ENCODE data around the gene HMMR.
A peak's percentile ranks its signal among the peaks of the same experiment; 100 is the strongest.
"Not testable (repeated sequence)": the region's sequence is repeated elsewhere in the genome, so short reads cannot be mapped to it uniquely, and the experiment has no call there.

The HMMR gene

DNA sequence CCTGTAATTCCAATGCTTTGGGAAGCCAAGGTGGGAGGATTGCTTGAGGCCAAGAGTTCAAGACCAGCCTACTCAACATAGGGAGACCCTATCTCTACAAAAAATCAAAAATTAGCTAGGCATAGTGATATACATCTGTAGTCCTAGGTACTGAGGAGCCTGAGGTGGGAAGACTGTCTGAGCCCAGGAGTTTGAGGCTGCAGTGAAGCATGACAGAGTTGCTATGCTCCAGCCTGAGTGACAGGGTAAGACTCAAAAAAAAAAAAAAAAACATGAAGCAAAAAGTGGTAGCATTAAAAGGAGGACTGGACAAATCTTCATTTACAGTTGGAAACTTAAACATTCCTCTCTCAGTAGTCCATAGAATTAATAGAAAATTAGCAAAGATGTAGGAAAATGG lies 13.2 kb upstream of the HMMR start:
- no peaks in the 10 kb centered on the region for H3K27me3 Mint-ChIP-seq
- H3K4me3 Mint-ChIP-seq: no peak overlapping the region
- H3K4me1 Mint-ChIP-seq (ENCODE audit: low read depth): no peaks in the 10 kb centered on the region
- no peak overlapping the region for H3K27ac Mint-ChIP-seq
- H3K9me3 Mint-ChIP-seq: no peaks in the 10 kb centered on the region
- H3K36me3 Mint-ChIP-seq (ENCODE audit: low read depth): peaks cover 59% of the 10 kb centered on the region

DNA sequence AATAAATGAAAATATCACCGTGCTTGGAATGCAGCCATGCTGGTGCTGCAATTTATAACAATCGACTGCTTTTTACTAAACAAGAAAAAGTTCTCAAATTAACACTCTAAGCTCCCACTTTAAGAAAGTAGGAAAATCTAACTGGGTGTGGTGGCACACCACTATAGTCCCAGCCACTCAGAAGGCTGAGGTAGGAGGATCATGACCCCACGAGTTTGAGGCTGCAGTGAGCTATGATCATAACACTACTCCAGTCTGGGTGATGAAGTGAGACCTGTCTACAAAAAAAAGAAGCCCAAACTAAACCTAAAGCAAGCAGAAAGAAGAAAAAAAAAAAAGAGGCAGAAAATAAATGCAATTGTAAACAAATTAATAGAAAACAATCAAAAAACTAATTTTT lies 12.6 kb upstream of the HMMR start:
- Mint-ChIP-seq H3K27ac (peak overlapping the region; percentile 36), H3K4me3 (no peak overlapping the region), H3K9me3 (no peaks in the 10 kb centered on the region), H3K36me3 (ENCODE audit: low read depth) (peaks cover 56% of the 10 kb centered on the region), H3K27me3 (no peaks in the 10 kb centered on the region), H3K4me1 (ENCODE audit: low read depth) (peaks cover 3% of the 10 kb centered on the region)

DNA sequence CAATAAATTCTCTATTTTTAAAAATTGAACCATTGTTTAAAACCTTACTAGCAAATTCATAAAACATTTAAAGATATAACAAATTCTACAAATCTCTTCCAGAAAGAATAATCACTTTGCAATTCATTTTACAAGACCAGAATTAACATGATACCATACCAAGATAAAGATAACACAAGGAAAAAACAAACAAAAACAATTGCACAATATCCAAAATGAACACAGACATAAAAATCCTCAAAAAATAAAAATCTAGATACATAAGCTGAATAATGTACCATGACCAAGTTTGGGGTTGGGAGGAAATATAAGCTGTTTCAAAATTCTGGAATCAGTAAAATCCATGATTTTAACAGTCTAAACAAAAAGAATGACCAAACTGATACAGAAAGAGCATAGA lies 11.9 kb upstream of the HMMR start:
- Mint-ChIP-seq H3K4me3 (no peak overlapping the region), H3K4me1 (ENCODE audit: low read depth) (peaks cover 4% of the 10 kb centered on the region), H3K36me3 (ENCODE audit: low read depth) (peaks cover 58% of the 10 kb centered on the region), H3K9me3 (no peaks in the 10 kb centered on the region), H3K27me3 (no peaks in the 10 kb centered on the region), H3K27ac (no peak overlapping the region)

DNA sequence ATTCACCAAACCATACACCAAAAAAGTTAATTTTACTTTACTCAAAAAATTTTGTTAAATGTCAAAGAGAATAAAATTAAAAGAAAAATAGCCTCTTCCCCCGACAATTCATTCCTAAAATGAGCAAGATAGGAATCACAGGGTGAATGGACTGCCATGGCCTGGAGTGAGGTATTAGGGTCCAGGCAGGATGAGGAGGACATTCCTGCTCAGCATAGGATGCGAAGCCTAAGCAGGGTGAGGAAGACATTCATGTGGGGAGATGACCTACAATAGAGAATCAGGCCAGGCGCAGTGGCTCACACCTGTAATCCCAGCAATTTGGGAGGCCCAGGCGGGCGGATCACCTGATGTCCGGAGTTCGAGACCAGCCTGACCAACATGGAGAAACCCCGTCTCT lies 8.9 kb upstream of the HMMR start:
- Mint-ChIP-seq H3K4me1 (ENCODE audit: low read depth) (peaks cover 18% of the 10 kb centered on the region), H3K27me3 (no peaks in the 10 kb centered on the region), H3K27ac (no peak overlapping the region), H3K36me3 (ENCODE audit: low read depth) (peaks cover 63% of the 10 kb centered on the region), H3K9me3 (no peaks in the 10 kb centered on the region), H3K4me3 (no peak overlapping the region)

DNA sequence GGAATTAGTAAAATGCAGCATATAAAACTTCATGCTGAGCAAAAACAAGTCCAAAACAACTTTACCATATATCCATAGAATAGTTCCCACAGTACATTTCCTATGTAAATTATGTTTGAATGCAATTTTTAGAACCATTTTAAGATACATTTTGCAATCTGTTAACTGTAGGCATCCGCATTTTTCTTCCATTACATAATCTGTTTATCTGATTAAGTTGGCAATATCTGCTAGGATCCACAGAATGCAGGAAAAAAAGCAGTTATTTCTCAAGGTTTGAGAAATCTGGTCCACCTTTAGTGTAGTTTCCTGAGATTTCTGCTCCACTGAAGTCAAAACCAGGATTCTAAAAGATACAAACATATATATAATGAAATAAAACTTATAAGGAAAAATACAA lies 6.7 kb upstream of the HMMR start:
- no peaks in the 10 kb centered on the region for H3K9me3 Mint-ChIP-seq
- H3K36me3 Mint-ChIP-seq (ENCODE audit: low read depth): peaks cover 58% of the 10 kb centered on the region
- no peak overlapping the region for H3K4me3 Mint-ChIP-seq
- no peak overlapping the region for H3K27ac Mint-ChIP-seq
- no peaks in the 10 kb centered on the region for H3K27me3 Mint-ChIP-seq
- H3K4me1 Mint-ChIP-seq (ENCODE audit: low read depth): peaks cover 33% of the 10 kb centered on the region

DNA sequence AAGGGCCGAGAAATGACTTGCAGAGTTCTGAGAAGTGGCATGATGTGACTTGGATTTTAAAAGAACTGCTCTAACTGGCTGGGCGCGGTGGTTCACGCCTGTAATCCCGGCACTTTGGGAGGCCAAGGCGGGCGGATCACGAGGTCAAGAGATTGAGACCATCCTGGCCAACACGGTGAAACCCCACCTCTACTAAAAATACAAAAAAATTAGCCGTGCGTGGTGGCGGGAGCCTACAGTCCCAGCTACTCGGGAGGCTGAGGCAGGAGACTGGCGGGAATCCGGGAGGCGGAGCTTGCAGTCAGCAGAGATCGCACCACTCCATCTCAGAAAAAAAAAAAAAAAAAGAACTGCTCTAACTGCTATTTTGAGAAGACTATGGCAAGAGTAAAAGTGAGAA lies 5.0 kb upstream of the HMMR start:
- Mint-ChIP-seq H3K4me1 (ENCODE audit: low read depth) (peaks cover 40% of the 10 kb centered on the region), H3K36me3 (ENCODE audit: low read depth) (peaks cover 48% of the 10 kb centered on the region), H3K27ac (peak overlapping the region; percentile 24)
- H3K9me3 Mint-ChIP-seq, H3K4me3 Mint-ChIP-seq, H3K27me3 Mint-ChIP-seq: not testable (repeated sequence)

DNA sequence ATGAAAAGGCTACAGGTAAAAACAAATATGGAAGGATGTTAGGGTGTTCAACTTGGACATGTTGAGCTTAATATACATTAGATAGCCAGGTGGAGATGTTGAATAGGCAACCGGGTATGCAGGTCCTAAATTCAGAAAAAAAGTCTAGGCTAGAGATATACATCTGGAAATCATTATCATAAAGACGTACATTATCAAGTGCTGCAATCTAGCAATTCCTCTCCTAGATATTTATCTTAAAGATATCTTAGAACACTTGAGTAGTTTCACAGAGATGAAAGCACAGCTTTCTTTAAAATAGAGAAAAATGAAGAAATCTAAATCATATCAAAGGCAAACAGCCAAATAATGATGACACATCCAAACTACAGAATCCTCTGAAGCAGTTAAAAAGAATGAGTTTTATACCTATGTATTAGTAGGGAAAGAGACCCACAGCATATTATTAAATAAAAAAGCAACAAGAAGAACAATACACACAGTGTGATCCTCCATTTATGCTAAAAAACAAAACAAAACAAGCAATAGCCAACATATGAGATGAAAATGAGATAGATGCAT lies 4.3 kb upstream of the HMMR start:
- peaks cover 47% of the 10 kb centered on the region for H3K36me3 Mint-ChIP-seq (ENCODE audit: low read depth)
- no peaks in the 10 kb centered on the region for H3K27me3 Mint-ChIP-seq
- H3K27ac Mint-ChIP-seq: no peak overlapping the region
- peaks cover 40% of the 10 kb centered on the region for H3K4me1 Mint-ChIP-seq (ENCODE audit: low read depth)
- H3K9me3 Mint-ChIP-seq: no peaks in the 10 kb centered on the region
- peak overlapping the region; percentile 20 for H3K4me3 Mint-ChIP-seq

DNA sequence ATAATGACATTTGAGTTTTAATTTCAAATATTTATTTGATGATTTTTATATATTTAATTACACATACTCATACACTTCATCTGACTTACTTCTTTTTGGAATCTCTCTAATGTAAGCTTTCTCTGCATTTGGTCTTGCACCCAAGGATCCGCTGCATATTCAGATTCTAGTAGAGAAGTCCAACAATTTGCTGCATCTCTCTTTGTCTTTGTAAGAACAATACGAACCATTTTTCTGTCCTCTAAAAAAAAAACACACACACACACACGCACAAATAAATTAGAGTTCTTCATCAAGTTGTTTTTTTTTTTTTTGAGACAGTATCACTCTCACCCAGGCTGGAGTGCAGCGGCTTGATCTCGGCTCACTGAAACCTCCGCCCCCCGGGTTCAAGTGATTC lies 3.6 kb upstream of the HMMR start:
- Mint-ChIP-seq H3K9me3 (no peaks in the 10 kb centered on the region), H3K36me3 (ENCODE audit: low read depth) (peaks cover 42% of the 10 kb centered on the region), H3K27ac (no peak overlapping the region), H3K4me3 (peak overlapping the region; percentile 45), H3K27me3 (no peaks in the 10 kb centered on the region), H3K4me1 (ENCODE audit: low read depth) (peaks cover 43% of the 10 kb centered on the region)

DNA sequence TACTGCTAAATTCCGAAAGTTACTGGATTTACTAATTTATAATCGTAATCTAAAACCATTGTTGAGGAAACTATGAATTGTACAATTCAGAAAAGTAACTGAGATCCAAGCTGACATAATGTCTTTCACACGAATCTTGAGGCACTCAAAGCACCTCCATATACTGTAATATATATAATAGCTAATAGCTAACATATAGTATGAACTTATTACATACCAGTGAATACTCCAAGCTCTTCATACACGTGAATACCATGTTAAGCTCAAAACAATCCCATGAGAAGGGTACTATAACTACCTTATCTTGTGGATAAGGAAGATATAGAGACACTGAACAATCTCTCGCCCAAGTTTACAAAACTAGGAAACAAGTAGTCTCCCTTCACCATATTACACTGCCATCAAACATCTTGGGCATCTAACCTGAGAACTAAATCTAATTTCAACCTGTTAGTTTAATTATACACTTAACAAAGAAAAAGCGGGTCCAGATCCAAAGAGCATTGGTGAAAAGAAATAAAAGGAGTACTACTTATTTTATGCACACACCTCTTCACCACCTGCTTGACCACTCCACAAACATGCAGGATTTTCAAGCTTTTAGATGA lies 1.6 kb upstream of the HMMR start:
- Mint-ChIP-seq H3K36me3 (ENCODE audit: low read depth) (peaks cover 36% of the 10 kb centered on the region), H3K9me3 (no peaks in the 10 kb centered on the region), H3K4me1 (ENCODE audit: low read depth) (peaks cover 53% of the 10 kb centered on the region), H3K4me3 (peak overlapping the region; percentile 97), H3K27me3 (no peaks in the 10 kb centered on the region), H3K27ac (peak overlapping the region; percentile 99)

DNA sequence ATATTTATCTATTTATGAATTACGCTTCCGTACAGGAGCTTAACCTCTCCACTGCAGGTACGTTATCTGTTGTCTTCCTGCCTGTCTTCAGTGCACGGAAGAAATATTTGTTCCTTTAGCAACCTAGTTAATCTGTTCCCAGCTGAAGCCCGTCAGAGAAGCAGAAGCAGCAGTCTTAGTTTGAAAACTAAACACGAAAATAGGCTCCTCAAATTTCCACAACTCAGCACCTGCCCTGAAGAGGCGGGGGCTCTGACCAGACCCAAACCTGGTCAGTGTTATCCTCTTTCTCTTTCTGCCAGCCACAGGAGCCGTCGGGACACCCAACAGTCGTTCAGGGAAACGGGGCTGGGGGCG lies 992 bp upstream of the HMMR start:
- Mint-ChIP-seq H3K4me1 (ENCODE audit: low read depth) (peaks cover 53% of the 10 kb centered on the region), H3K9me3 (no peaks in the 10 kb centered on the region), H3K36me3 (ENCODE audit: low read depth) (peaks cover 41% of the 10 kb centered on the region), H3K27ac (peak overlapping the region; percentile 99), H3K27me3 (no peaks in the 10 kb centered on the region), H3K4me3 (peak overlapping the region; percentile 97)

DNA sequence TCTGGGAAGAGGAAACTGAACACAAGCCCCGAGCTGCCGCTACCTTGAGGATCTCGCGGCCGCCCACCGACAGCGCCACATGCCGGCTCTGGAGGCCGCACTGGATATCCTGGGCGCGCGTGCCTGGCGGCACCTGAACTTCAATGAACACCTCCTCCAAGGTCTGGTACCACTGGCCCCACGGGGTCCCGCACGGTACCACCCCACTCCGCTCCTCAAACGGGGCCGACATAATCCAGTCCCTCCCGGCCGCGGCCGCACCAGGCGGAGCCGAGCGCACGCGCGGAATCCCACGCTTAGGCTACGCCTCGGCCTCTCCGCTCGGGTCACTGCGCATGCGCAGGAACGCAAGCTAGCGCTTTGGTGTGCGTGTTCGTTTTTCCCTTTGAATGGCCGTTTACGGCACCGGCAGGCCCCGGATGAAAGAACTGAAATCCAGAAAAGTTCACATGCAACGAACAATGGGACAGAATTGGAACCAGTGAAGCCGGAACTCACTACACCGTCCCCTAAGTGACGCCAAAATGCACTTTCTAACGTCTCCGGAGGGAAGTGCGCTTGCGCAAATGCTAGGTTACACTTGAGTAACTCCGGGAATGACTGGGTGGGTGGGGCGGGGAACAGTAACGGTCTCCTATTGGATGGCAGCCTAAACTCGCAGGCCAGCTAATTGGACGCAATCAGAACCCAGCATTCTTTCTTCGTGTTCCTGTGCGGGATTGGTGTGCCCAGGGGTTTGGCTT lies 442 bp upstream of the HMMR start, which contains the start of gene NUDCD2:
NUDCD2 (minus strand) TSS at position 284 of the 743 bp plus-strand sequence; CDS start at position 232, 52 bp downstream.
- Mint-ChIP-seq H3K27ac (peak within 1 kb of the TSS; percentile 99), H3K36me3 (ENCODE audit: low read depth) (peaks cover 42% of the 10 kb centered on the region), H3K4me1 (ENCODE audit: low read depth) (peaks cover 50% of the 10 kb centered on the region)

DNA sequence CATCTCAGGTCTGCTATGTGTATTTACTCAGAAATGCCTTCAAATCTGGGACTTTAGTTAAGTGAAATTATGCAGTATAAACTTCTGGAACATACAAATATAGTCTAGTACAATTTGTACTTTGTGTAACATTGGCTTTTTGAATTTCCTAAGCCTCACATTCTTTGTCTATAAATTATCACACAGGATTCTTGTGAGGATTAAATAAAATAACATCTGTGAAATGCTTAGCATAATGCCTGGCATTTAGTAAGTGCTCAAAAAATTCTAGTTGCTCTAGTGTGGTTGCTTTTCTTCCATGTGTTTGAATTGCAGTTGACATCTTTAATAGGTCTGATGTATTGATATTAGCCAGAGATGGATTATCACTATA lies 2.6 kb downstream of the HMMR start:
- H3K36me3 Mint-ChIP-seq (ENCODE audit: low read depth): peaks cover 16% of the 10 kb centered on the region
- H3K27ac Mint-ChIP-seq: no peak overlapping the region
- H3K4me3 Mint-ChIP-seq: peak overlapping the region; percentile 26
- no peaks in the 10 kb centered on the region for H3K9me3 Mint-ChIP-seq
- H3K27me3 Mint-ChIP-seq: no peaks in the 10 kb centered on the region
- H3K4me1 Mint-ChIP-seq (ENCODE audit: low read depth): peaks cover 26% of the 10 kb centered on the region

More for the DNA sequence above, 442 bp upstream of the HMMR start, which contains the start of gene NUDCD2:
- Mint-ChIP-seq H3K4me3 (peak within 1 kb of the TSS; percentile 97), H3K27me3 (no peaks in the 10 kb centered on the region), H3K9me3 (no peaks in the 10 kb centered on the region)

DNA sequence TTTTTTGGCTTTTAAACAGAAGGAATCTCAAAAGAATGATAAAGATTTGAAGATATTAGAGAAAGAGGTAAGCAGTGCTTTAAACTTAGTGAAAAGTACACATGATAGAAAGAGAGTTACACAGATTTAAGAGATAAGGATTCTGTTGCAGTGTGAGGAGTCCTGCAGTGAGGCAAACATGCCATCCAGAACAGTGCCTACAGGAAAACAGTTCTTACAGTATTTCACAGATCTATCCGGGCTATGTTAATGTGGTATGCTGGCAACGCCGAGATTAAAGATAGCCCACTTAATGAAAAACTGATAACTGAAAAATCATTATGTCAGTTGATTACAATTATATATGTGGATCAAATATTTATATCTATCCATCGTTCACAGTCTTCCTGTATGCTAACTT lies 7.2 kb downstream of the HMMR start:
- Mint-ChIP-seq H3K27me3 (no peaks in the 10 kb centered on the region), H3K4me3 (no peak overlapping the region), H3K36me3 (ENCODE audit: low read depth) (peaks cover 43% of the 10 kb centered on the region), H3K27ac (no peak overlapping the region), H3K9me3 (no peaks in the 10 kb centered on the region), H3K4me1 (ENCODE audit: low read depth) (peaks cover 7% of the 10 kb centered on the region)

DNA sequence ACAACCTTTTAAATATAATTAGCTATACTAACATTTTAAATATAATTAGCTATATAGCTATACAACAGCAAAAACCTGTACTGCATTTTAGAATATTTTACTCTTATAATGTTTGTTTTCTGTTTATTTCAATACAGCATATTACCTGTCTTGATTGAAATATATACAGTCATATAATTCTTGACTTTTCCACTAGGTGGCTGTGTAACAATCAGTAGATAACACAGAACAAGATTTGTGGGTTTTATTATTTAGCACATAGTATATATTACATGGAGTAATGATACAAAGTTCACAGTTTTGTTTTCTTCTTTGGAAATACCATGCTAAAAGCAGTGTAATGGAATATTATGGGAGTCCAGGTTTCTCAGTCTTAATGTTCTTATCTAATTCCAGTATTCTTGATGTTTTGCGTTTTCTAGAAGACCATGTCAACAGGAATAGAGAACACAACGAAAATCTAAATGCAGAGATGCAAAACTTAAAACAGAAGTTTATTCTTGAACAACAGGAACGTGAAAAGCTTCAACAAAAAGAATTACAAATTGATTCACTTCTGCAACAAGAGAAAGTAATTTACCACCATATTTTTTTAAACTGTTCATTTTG lies 13.3 kb downstream of the HMMR start:
- Mint-ChIP-seq H3K36me3 (ENCODE audit: low read depth) (peaks cover 77% of the 10 kb centered on the region), H3K4me1 (ENCODE audit: low read depth) (peaks cover 6% of the 10 kb centered on the region), H3K4me3 (no peak overlapping the region)

DNA sequence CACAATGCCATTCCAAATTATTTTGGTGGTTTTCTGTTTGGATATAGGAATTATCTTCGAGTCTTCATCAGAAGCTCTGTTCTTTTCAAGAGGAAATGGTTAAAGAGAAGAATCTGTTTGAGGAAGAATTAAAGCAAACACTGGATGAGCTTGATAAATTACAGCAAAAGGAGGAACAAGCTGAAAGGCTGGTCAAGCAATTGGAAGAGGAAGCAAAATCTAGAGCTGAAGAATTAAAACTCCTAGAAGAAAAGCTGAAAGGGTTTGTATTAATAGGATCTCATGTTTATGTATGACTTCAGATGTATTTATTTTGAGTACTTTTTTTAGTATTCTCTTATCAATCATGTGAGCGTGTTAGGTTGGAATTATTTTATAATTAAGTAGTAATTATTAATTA lies 15.0 kb downstream of the HMMR start:
- Mint-ChIP-seq H3K27me3 (no peaks in the 10 kb centered on the region), H3K9me3 (no peaks in the 10 kb centered on the region), H3K4me1 (ENCODE audit: low read depth) (peaks cover 6% of the 10 kb centered on the region), H3K27ac (no peak overlapping the region), H3K4me3 (no peak overlapping the region), H3K36me3 (ENCODE audit: low read depth) (peaks cover 80% of the 10 kb centered on the region)

More for the DNA sequence above, 13.3 kb downstream of the HMMR start:
- no peaks in the 10 kb centered on the region for H3K27me3 Mint-ChIP-seq
- H3K9me3 Mint-ChIP-seq: no peaks in the 10 kb centered on the region
- H3K27ac Mint-ChIP-seq: no peak overlapping the region
